Measurements from ENCODE around the gene CDKN2AIP.

GRCh38 chr4:183422962-183423631 lies 21.3 kb upstream of the CDKN2AIP start:
- no peak for TF ChIP-seq CTCF (IDR thresholded peaks at IDR 0.05)
- TF ChIP-seq POLR2AphosphoS5 (IDR thresholded peaks at IDR 0.05) = no peak
- no peak for TF ChIP-seq POLR2A (IDR thresholded peaks at IDR 0.05)
